Measurements from ENCODE around the gene FHAD1.

- TF ChIP-seq, protein P1, sequence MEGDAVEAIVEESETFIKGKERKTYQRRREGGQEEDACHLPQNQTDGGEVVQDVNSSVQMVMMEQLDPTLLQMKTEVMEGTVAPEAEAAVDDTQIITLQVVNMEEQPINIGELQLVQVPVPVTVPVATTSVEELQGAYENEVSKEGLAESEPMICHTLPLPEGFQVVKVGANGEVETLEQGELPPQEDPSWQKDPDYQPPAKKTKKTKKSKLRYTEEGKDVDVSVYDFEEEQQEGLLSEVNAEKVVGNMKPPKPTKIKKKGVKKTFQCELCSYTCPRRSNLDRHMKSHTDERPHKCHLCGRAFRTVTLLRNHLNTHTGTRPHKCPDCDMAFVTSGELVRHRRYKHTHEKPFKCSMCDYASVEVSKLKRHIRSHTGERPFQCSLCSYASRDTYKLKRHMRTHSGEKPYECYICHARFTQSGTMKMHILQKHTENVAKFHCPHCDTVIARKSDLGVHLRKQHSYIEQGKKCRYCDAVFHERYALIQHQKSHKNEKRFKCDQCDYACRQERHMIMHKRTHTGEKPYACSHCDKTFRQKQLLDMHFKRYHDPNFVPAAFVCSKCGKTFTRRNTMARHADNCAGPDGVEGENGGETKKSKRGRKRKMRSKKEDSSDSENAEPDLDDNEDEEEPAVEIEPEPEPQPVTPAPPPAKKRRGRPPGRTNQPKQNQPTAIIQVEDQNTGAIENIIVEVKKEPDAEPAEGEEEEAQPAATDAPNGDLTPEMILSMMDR (IDR thresholded peaks at IDR 0.05): no peak
- no peak for TF ChIP-seq POLR2A (IDR thresholded peaks at IDR 0.05)
Observed at GRCh38 chr1:15204931-15205330, 42.1 kb upstream of the FHAD1 start.

Measured in right lobe of liver (tissue), 4 donors.